HG02840 (cell line): Measurements from ENCODE around the gene SLC6A2.
"Not testable (repeated sequence)": the region's sequence is repeated elsewhere in the genome, so short reads cannot be mapped to it uniquely, and the experiment has no call there.

Experiments
- ATAC-seq: cut with Tn5 transposase; IDR thresholded peaks from one replicate; pipeline ENCODE4 v1.9.1; 2021; ENCODE audit warnings: mild to moderate bottlenecking, moderate library complexity, moderate number of reproducible peaks; ENCODE audit not compliant: unreplicated experiment, low FRiP score

The SLC6A2 gene

DNA sequence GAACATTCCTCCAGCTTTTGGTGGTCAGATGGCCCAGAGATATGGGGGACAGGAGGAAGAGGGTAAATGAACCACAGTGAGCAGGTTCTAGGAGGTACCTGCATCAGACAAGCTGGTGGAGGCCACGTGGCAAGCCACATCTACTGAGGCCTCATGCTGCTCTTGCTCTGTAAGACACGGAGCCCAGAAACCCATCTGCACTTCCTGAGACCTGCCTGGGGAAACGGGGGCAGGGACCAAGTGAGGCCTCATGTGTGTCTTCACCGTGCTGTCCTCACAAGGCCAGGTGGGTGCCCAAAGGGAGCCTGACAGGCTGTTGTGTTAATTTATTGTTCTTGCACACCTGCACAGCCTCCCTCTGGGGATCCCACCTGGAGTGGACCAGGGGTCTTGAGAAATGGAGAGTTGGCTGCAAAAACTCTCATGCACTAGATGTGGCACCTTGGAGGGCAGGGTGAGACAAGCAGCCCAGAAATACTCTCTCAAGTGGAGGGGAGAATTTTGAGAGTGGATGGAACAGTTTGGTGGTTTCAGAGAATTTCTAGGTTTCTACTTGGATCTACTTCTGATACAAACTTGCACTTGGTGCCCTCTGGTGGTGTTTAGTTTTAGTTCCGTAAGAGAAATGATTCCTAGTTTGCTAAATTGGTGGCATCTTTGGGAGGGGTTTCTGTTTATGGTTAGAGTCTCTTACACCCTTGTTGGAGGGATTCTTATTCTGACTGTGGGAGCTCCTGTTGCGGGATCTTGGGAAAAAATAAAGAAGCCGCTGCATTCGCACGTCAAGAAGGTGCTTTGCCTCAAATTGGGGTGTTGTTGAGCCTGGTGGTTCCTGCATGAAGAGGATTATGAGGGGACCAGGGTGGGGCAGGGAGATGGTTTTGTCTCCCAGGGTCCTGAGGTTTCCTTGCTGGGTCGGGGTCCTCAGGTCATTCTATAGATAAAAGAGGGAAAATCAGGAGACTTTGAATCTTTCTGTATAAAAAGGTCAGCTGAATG lies 47.5 kb downstream of the SLC6A2 start:
- ATAC-seq: no peak

GRCh38 chr16:55706739-55707384 lies 51.1 kb downstream of the SLC6A2 start:
- ATAC-seq: no peak

DNA sequence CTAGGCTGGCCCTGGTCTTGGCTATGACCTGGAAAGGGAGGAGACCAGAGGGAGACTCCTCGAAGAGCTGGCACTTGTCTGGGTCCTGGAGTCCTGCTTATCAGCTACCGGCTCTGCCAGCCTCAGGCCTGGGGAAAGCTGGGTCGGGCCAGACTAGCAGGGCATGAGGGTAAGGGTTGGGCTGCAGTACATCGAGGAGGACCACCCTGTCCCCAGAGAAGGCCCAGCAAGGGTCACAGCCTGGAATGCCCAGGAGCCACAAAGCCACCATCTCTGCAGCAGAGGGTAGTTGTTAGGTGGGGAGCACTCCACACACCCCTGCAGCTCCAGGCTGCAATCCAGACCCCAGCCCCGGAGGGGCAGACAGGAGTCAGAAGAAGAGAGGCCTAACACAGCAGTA lies 54.0 kb downstream of the SLC6A2 start:
- ATAC-seq: no peak

DNA sequence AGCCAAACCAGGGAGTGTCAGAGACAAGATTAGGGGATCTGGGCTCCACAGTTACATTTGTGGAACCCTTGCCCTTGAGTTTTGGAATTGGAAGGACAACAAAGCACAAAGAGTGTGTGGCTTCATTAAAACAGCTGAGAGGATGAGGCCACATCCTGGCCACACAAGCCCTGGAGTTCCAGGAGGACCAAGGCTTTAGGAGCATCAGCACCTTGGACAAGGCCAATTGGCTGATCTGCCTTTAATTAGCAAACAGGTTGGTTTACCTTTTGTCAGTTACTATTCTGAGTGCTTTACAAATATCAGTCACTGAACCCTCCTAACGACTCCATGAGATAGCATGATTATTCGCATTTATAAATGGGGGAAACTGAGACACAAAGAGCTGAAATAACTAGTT lies 54.7 kb downstream of the SLC6A2 start:
- ATAC-seq: no peak

GRCh38 chr16:55711959-55712876 lies 56.4 kb downstream of the SLC6A2 start:
- no peak for ATAC-seq

DNA sequence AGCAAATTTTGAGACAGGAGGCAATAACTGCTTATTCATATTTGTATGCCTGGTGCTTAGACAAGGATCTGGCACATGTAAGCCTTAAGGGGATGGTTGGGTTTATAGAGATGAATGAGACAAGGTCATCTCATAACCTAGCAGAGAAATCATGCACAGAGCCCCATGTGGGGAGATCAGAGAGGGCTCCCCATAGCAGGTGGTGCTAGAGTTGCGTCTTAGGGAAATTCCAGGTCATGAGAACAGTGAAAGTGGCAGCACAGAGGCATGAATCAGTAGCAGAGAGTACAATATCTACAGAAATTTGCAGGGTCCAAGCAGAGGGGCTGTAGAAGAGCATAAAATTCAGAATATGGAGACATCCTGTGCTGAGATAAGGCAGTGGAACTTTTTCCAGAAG lies 57.3 kb downstream of the SLC6A2 start:
- no peak for ATAC-seq

DNA sequence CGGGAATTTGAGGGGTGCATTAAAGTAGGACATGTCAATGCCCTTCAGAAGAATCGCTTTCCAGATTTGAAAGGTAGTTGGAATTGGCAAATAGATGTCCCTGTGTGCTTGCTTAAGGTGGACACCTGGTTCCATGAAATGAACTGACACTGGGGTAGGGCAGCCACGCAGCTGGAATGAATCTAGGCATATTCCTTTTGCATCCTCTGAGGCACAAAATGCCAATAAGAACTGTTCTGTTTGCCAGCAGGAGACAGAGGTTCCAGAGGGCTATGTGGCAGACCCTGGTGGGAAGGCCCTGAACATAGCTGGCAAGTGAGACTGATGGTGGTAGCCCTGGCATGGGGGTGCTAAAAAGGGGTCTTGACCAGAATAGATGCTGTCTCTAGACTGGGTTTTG lies 61.5 kb downstream of the SLC6A2 start:
- ATAC-seq: no peak

DNA sequence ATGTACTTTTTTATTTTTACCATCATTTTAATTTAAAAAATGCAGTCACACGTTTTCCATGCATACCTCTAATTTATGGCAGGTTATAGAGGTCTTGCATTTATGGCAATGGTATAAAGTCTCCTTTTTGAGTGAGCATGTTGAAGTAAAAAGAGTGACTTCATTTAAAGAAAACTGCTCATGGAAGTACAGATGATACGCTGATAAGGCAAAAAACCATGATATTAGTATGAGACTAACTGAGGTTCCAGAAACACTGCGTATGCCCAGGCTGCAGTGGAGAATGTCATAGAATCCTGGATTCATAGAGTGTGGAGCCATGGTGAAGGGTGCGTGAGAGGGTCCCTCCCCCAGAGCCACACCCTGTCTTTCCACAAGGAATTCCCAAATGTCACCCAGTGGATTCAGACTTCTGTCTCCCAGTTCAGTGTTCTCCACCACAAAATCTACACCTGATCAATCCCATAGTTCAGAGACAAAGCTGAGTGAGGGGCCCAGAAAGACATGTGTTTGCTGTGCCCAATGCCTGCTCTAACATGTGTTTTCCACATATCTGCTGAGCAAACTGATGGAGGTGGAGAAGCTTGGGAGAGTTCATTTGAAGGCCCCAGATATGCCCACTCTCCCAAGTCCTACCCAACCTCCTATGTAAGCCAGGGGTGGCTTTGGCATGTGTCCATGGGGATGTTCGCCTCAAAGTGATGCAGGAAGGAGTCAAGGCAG lies 69.4 kb downstream of the SLC6A2 start:
- no peak for ATAC-seq

GRCh38 chr16:55728797-55729196 lies 73.0 kb downstream of the SLC6A2 start:
- ATAC-seq: no peak

DNA sequence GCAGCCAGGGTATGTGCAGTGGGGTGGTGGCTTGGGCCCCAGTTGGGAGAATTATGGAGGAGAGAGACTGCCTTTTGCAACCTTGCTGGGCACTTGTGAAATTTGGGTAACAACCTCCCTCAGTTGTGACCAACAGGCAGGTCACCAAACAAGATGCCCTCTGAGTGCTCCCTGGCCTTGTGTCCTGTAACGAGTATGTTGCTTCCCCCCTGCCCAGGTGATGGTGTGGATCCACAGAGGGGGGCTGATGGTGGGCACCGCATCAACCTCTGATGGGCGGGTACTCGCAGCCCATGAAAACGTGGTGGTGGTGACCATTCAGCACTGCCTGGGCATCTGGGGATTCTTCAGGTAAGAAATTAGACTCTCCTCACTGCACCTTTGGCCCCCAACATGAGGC lies 74.3 kb downstream of the SLC6A2 start:
- ATAC-seq: no peak

GRCh38 chr16:55732496-55732895 lies 76.7 kb downstream of the SLC6A2 start:
- no peak for ATAC-seq

- ATAC-seq: no peak
These were observed 78.9 kb downstream of the SLC6A2 start for GRCh38 chr16:55734665-55735064.

DNA sequence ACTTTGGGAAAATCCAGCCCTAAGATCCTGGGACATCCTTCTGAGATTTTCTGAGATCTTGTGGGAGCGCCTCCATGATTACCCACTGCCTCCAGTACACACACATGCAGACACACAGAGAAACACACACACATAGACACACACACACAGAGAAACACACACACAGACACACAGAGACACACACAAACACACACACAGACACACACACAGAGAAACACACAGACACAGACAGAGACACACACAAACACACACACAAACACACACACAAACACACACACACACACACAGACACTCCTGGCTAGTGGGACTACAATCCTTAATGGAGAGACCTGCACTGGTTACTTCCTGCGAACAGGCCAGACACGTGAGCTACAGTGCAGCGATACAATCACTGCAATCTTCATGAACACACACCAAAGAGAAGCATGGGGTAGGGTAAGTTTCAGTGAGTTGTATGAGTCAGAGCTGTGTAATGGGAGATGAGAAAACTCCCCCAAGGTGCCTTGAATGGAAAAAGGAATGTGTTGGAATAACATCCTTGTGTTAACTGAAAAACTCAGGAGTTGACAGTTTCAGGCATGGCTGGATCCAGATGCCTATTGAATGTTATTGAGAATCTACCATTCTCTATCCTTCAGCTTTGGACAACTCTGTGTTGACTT lies 79.5 kb downstream of the SLC6A2 start:
- ATAC-seq: no peak

DNA sequence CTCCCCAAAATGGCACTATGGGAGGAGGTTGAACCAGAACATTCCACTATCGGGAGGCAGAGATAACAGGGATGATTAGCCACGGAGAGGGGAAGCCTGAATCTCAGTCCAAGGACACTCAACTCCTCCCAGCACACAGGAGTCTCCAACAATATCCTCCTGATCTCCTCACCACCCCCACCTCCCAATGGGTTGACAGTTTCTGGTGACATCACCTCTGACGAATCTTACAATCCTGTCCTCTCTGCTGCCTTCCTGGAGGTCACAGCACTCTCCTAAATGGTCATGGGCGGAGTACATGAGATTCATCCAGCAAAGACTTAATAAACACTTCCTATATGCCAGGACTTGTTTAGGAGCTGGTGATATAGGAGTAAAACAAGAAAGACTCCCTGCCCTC lies 80.9 kb downstream of the SLC6A2 start:
- ATAC-seq: no peak

DNA sequence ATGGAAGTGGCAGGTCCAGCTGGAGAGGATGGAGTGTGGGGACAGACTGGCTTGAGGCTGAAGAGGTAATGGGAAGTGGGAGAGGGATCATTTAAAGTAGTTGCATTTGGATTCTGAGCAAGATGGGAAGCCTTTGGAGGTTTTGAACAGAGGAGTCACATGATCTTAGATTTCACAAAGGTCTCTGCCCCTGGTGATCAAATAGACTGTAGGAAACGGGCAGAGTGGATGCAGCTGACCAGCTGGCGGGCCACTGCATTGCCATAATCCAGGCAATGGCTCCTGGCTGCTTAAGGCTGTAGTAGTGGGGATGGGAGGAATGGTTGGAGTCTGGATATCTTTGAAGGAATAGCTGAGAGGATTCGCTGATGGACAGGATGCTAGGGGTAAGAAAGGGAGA lies 81.5 kb downstream of the SLC6A2 start:
- no peak for ATAC-seq

DNA sequence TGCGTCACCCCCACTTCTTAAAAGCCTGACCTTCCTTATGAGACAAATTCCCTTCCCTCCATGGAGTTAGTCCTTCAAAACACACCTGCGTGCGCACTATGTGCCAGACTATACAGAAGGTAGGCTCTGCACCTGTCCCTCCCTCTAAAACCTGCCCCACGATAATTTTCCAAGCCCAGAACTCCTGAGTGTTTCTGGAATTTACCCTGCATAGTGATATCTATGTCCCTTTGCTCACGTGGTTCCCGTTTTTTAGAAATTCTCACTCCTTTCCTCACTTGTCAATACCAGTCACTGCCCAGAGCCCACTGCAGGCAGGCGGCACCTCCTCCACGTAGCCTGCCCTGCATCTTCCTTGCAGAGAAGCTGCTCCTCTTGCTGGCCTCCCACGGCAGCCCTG lies 82.2 kb downstream of the SLC6A2 start:
- no peak for ATAC-seq

DNA sequence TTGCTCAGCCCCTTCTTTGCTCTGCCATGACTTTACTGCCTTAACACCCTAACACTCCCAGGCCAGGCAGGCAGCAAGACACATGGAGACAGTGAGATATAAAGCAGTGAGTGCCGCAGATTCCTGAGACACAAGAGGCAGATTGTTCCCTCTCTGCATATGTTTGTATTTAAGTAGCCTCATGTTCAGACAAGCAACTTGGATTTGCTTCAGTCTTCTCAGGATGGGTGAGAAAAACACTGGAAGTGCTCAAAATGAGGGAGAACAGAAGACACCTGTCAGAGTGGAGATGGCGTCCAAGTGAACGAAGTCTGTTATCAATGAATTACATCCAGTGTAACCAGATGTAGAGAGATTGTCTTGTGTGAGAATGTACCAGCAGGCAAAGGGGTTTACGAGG lies 90.3 kb downstream of the SLC6A2 start:
- no peak for ATAC-seq

DNA sequence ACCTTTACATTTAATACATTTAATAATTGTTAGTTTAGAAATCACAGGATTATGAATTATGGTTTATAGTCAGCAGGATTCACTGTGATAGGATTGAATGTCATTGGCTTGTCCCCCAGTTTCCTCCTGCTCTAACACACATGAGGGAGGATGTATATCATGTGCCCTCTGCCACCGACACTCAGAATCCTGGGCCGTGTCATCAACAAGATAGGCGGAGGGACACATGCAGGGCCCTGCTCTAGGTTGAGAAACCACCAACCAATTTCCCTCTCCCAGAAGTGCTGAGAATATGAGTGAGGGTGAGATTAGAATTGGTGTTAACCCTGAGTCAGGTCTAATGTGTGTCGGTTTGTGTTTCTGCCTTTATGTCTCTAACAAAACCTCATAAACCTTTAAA lies 92.0 kb downstream of the SLC6A2 start:
- no peak for ATAC-seq

GRCh38 chr16:55752465-55753144 lies 96.8 kb downstream of the SLC6A2 start:
- ATAC-seq: not testable (repeated sequence)
